IMR-90 (cell line): ENCODE results near the gene SUN5. TPM values are rescaled to one million over a fixed set of nuclear protein-coding genes. Genes with fewer than 3 reads are reported as not detected.

ENCODE experiments used
- ATAC-seq: fragments of 200-7000 bp; cut with Tn5 transposase; 2 replicates; pipeline ENCODE4 v1.9.1; 2020; ENCODE audit warnings: low read depth, mild to moderate bottlenecking, moderate library complexity
- BruUV-seq: library from RNA; stranded (reverse); fragments of 400-500 nt; replicated peaks from 2 replicates; lab custom pipeline; 2021; lab: Mats Ljungman, UMichigan
- CTCF ChIA-PET: fragments of 300-600 bp; formaldehyde crosslinking; extraction: SDS; loops from one replicate; lab custom pipeline; 2021; ENCODE audit warnings: antibody characterized with exemption; lab: Yijun Ruan, JAX
- POLR2A ChIA-PET: fragments of 300-600 bp; sonication (Branson Sonifier 250); formaldehyde crosslinking; loops from one replicate; lab custom pipeline; 2022; ENCODE audit warnings: antibody characterized with exemption; ENCODE audit not compliant: unreplicated experiment; lab: Charles Lee
- DNase-seq: peaks from one replicate; pipeline ENCODE4 v3.0.0; 2013
- H2AFZ ChIP-seq: replicated peaks from 2 replicates; pipeline ENCODE3; 2013; ENCODE audit warnings: low read length, mild to moderate bottlenecking; ENCODE audit not compliant: poor library complexity
- H2AK5ac ChIP-seq: 2 replicates; pipeline ENCODE4 v1.6.1; 2013; ENCODE audit warnings: low read depth, low read length, inconsistent platforms
- H2AK9ac ChIP-seq: replicated peaks from 2 replicates; pipeline ENCODE3; 2013; ENCODE audit warnings: mild to moderate bottlenecking, low read depth, low read length, moderate library complexity; ENCODE audit not compliant: poor library complexity
- H2BK120ac ChIP-seq: 2 replicates; pipeline ENCODE4 v1.6.1; 2013; ENCODE audit warnings: low read depth, low read length, inconsistent platforms
- H2BK15ac ChIP-seq: 3 replicates; pipeline ENCODE4 v1.6.1; 2013; ENCODE audit warnings: low read depth, low read length, inconsistent platforms
- H2BK20ac ChIP-seq: 2 replicates; pipeline ENCODE4 v1.6.1; 2013; ENCODE audit warnings: low read depth, mild to moderate bottlenecking, inconsistent platforms, low read length, moderate library complexity
- H2BK5ac ChIP-seq: 2 replicates; pipeline ENCODE4 v1.6.1; 2013; ENCODE audit warnings: mild to moderate bottlenecking, low read depth, low read length, inconsistent platforms; ENCODE audit not compliant: poor library complexity, severe bottlenecking
- H3K14ac ChIP-seq: replicated peaks from 2 replicates; pipeline ENCODE4 v1.6.1; 2013; ENCODE audit warnings: low read depth, low read length, inconsistent platforms
- H3K18ac ChIP-seq: 2 replicates; pipeline ENCODE4 v1.6.1; 2013; ENCODE audit warnings: low read depth, low read length, control low read depth
- H3K23ac ChIP-seq: 2 replicates; pipeline ENCODE4 v1.6.1; 2013; ENCODE audit warnings: low read depth, low read length, inconsistent platforms
- H3K27ac ChIP-seq: 2 replicates; pipeline ENCODE4 v1.5.1; 2013; ENCODE audit warnings: mild to moderate bottlenecking, control low read depth, low read length; ENCODE audit not compliant: insufficient read depth
- H3K27me3 ChIP-seq: 2 replicates; pipeline ENCODE4 v1.6.1; 2013; ENCODE audit warnings: low read length; ENCODE audit not compliant: control insufficient read depth, insufficient read depth
- H3K36me3 ChIP-seq: 2 replicates; pipeline ENCODE4 v1.6.1; 2013; ENCODE audit warnings: low read length, mixed read lengths; ENCODE audit not compliant: control insufficient read depth, insufficient read depth
- H3K4ac ChIP-seq: 2 replicates; pipeline ENCODE4 v1.6.1; 2013; ENCODE audit warnings: low read depth, low read length, inconsistent platforms
- H3K4me1 ChIP-seq: 2 replicates; pipeline ENCODE4 v1.6.1; 2013; ENCODE audit warnings: low read length, mixed read lengths; ENCODE audit not compliant: control insufficient read depth, insufficient read depth
- H3K4me2 ChIP-seq: 2 replicates; pipeline ENCODE4 v1.6.1; 2013; ENCODE audit warnings: low read depth, mild to moderate bottlenecking, control low read depth, low read length, moderate library complexity
- H3K4me3 ChIP-seq: 2 replicates; pipeline ENCODE4 v1.5.1; 2013; ENCODE audit warnings: low read depth, mild to moderate bottlenecking, control low read depth, low read length, moderate library complexity; ENCODE audit not compliant: insufficient read depth
- H3K56ac ChIP-seq: 2 replicates; pipeline ENCODE4 v1.6.1; 2013; ENCODE audit warnings: low read length, inconsistent platforms; ENCODE audit not compliant: insufficient read depth; ENCODE audit errors: extremely low read depth
- H3K79me1 ChIP-seq, 2 experiments: 2 replicates each; pipeline ENCODE4 v1.6.1; 2013; ENCODE audit warnings: low read length in 2 of 2, inconsistent platforms in 1 of 2, low read depth in 1 of 2
- H3K9ac ChIP-seq: 2 replicates; pipeline ENCODE4 v1.6.1; 2013; ENCODE audit warnings: low read depth, low read length, control low read depth
- H3K9me1 ChIP-seq: 2 replicates; pipeline ENCODE4 v1.6.1; 2013; ENCODE audit warnings: low read length, inconsistent platforms; ENCODE audit not compliant: insufficient read depth
- H3K9me3 ChIP-seq: 2 replicates; pipeline ENCODE4 v1.6.1; 2013; ENCODE audit warnings: low read length; ENCODE audit not compliant: control insufficient read depth, insufficient read depth
- H4K20me1 ChIP-seq: 2 replicates; pipeline ENCODE4 v1.6.1; 2013; ENCODE audit warnings: low read length, inconsistent platforms; ENCODE audit not compliant: insufficient read depth
- H4K5ac ChIP-seq: 2 replicates; pipeline ENCODE4 v1.6.1; 2013; ENCODE audit warnings: mild to moderate bottlenecking, low read depth, low read length, control low read depth
- H4K8ac ChIP-seq, 2 experiments: 2 replicates each; pipeline ENCODE4 v1.6.1; 2013; ENCODE audit warnings: low read depth in 2 of 2, low read length in 2 of 2, control low read depth in 1 of 2, inconsistent platforms in 1 of 2
- H4K91ac ChIP-seq: 2 replicates; pipeline ENCODE4 v1.6.1; 2013; ENCODE audit warnings: low read depth, low read length, inconsistent platforms; ENCODE audit not compliant: insufficient read depth
- CEBPB ChIP-seq: IDR thresholded peaks from 2 replicates; pipeline ENCODE4 v1.6.1; 2012; ENCODE audit warnings: low read depth, low read length, improper control_type of control experiment
- CHD1 ChIP-seq: IDR thresholded peaks from 2 replicates; pipeline ENCODE4 v1.6.1; 2012; ENCODE audit warnings: low read depth, low read length, improper control_type of control experiment
- FOS ChIP-seq: fragments of 150-350 bp; IDR thresholded peaks from 2 replicates; pipeline ENCODE4 v1.6.1; 2016; ENCODE audit warnings: low read depth, low read length
- NFE2L2 ChIP-seq: fragments of 150-350 bp; IDR thresholded peaks from 2 replicates; pipeline ENCODE4 v1.6.1; 2016; ENCODE audit warnings: low read depth, mild to moderate bottlenecking, low read length
- RAD21 ChIP-seq: IDR thresholded peaks from 2 replicates; pipeline ENCODE4 v1.6.1; 2012; ENCODE audit warnings: low read length, improper control_type of control experiment
- RFX5 ChIP-seq: IDR thresholded peaks from 2 replicates; pipeline ENCODE4 v1.8.0; 2012; ENCODE audit warnings: low read depth, mild to moderate bottlenecking, low read length, moderate library complexity
- SMC3 ChIP-seq: fragments of 150-350 bp; IDR thresholded peaks from 2 replicates; pipeline ENCODE4 v1.6.1; 2016; ENCODE audit warnings: low read depth, mild to moderate bottlenecking, antibody characterized with exemption, low read length, moderate library complexity
- WGBS, 2 experiments: methylation state at CpG; one replicate each; pipeline versions ENCODE4 v1.1.5 to v1.1.7; 2013; ENCODE audit warnings: missing lambda C conversion rate in 2 of 2; ENCODE audit not compliant: insufficient read length in 1 of 2; ENCODE audit errors: extremely low coverage in 2 of 2; 5-methylcytosine and 5-hydroxymethylcytosine counted together
- dilution Hi-C: fragments of 300-500 bp; cut with HindIII; formaldehyde crosslinking; loops from one replicate; pipeline ENCODE4 v1.14.3; 2018; ENCODE audit warnings: low sequenced_read_pairs; ENCODE audit not compliant: unreplicated experiment
- in situ Hi-C: fragments of 300-500 bp; cut with MboI; formaldehyde crosslinking; loops from 3 replicates; pipeline ENCODE4 v1.14.3; 2019; ENCODE audit warnings: low sequenced_read_pairs, inconsistent platforms, mixed read lengths
- intact Hi-C: fragments of 100-400 bp; cut with micrococcal nuclease; formaldehyde crosslinking; loops from 2 replicates; pipeline ENCODE4 v1.10.0; 2022
- polyA plus RNA-seq, 3 experiments: library from polyadenylated mRNA; depleted of rRNA; stranded (reverse); fragments of >200 nt; gene quantifications; 2 replicates each; pipeline ENCODE4 v1.2.3, GENCODE V29; 2012; ENCODE audit warnings: low replicate concordance in 1 of 3
- total RNA-seq: library from RNA; depleted of rRNA; stranded (reverse); fragments of >200 nt; gene quantifications from 2 replicates; pipeline ENCODE4 v1.2.3, GENCODE V29; 2012

The SUN5 gene
- total and polyA plus RNA-seq, 2 of the 4 experiments (the other 2 are of a cell fraction) = not detected

- H3K4me3 ChIP-seq = no peak overlapping the region
- no peak overlapping the region for H2AK9ac ChIP-seq
- no peaks in the 10 kb centered on the region for H3K9me1 ChIP-seq
- no peak overlapping the region for H2BK120ac ChIP-seq
- no peak overlapping the region for H2AK5ac ChIP-seq
- no peak overlapping the region for H3K4me2 ChIP-seq
- DNase-seq (no peak), ATAC-seq (no peak)
- TF ChIP-seq RFX5 (no peak), SMC3 (no peak), NFE2L2 (no peak), FOS (no peak), RAD21 (no peak), CHD1 (no peak), CEBPB (no peak)
- CTCF ChIA-PET = no interaction called here
- WGBS, 2 experiments = 33% methylated on average over 1 of the region's 15 CpGs; no CpG with 5 or more reads in 1 of the 2 experiments
- H2BK15ac ChIP-seq = no peak overlapping the region
- H3K27ac ChIP-seq = no peak overlapping the region
- H2BK5ac ChIP-seq = no peak overlapping the region
- H4K20me1 ChIP-seq = no peaks in the 10 kb centered on the region; the same call in 1 of the 2 replicates
- H3K18ac ChIP-seq = no peak overlapping the region
- no peaks in the 10 kb centered on the region for H3K9me3 ChIP-seq
- H3K56ac ChIP-seq = no peak overlapping the region
- H3K4ac ChIP-seq = no peak overlapping the region
- peaks cover 17% of the 10 kb centered on the region for H3K27me3 ChIP-seq
- H4K91ac ChIP-seq = no peak overlapping the region
- no peak overlapping the region for H2BK20ac ChIP-seq
- H4K5ac ChIP-seq = no peak overlapping the region
- no peaks in the 10 kb centered on the region for H3K36me3 ChIP-seq
- POLR2A ChIA-PET = no interaction called here
- in situ Hi-C loops = no loop called here
- no peak overlapping the region for H3K9ac ChIP-seq
- H4K8ac ChIP-seq = no peak overlapping the region
- no peak overlapping the region for H3K23ac ChIP-seq
- BruUV-seq = no TSS peak
- no peaks in the 10 kb centered on the region for H3K79me1 ChIP-seq
- no peaks in the 10 kb centered on the region for H3K4me1 ChIP-seq
- no peak overlapping the region for H3K14ac ChIP-seq
- dilution Hi-C loops = no loop called here
- intact Hi-C loops = no loop called here
- no peak overlapping the region for H2AFZ ChIP-seq
These were observed 8.3 kb upstream of the SUN5 start for GRCh38 chr20:33012327-33013189.
